IPS-15b (cell line): ENCODE data around the gene COL24A1.

Source experiments
- H3K27me3 ChIP-seq: one replicate; pipeline ENCODE4 v1.6.1; 2013; ENCODE audit warnings: low read length; ENCODE audit not compliant: control insufficient read depth, insufficient read depth
- H3K36me3 ChIP-seq: one replicate; pipeline ENCODE4 v1.6.1; 2013; ENCODE audit warnings: low read length; ENCODE audit not compliant: control insufficient read depth, insufficient read depth
- H3K4me1 ChIP-seq: one replicate; pipeline ENCODE4 v1.6.1; 2013; ENCODE audit warnings: mild to moderate bottlenecking, low read length; ENCODE audit not compliant: control insufficient read depth, insufficient read depth
- H3K4me3 ChIP-seq: one replicate; pipeline ENCODE4 v1.5.1; 2013; ENCODE audit warnings: low read depth, low read length
- H3K9ac ChIP-seq: one replicate; pipeline ENCODE4 v1.6.1; 2013; ENCODE audit warnings: low read depth, mild to moderate bottlenecking, low read length
- H3K9me3 ChIP-seq: one replicate; pipeline ENCODE4 v1.6.1; 2013; ENCODE audit warnings: mild to moderate bottlenecking, low read length; ENCODE audit not compliant: control insufficient read depth, insufficient read depth

The COL24A1 gene

DNA sequence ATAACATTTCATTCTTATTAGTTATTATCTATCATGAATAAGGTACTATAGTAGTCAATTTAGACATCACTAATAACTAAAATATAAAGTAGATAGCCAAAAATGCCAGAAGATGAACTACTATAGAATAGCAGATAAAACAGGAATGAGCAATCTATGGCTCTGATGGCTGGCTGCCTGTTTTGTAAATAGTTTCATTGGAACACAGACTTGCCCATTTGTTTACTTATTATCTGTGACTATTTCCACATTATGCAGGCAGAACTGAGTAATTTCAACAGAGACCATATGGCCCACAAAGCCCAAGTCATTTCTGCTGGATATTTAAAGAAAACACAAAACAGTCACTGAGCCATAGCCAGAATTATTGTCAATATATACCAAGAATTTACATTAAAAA is 222.1 kb downstream of the COL24A1 start:
- no peak overlapping the region for H3K4me3 ChIP-seq
- H3K27me3 ChIP-seq, result no peaks in the 10 kb centered on the region
- H3K4me1 ChIP-seq, result no peaks in the 10 kb centered on the region
- H3K9ac ChIP-seq, result no peak overlapping the region
- no peaks in the 10 kb centered on the region for H3K9me3 ChIP-seq
- no peaks in the 10 kb centered on the region for H3K36me3 ChIP-seq

GRCh38 chr1:85933961-85934360 is 222.6 kb downstream of the COL24A1 start:
- H3K9me3 ChIP-seq, result no peaks in the 10 kb centered on the region
- H3K36me3 ChIP-seq, result no peaks in the 10 kb centered on the region
- no peak overlapping the region for H3K4me3 ChIP-seq
- no peaks in the 10 kb centered on the region for H3K4me1 ChIP-seq
- H3K9ac ChIP-seq, result no peak overlapping the region
- no peaks in the 10 kb centered on the region for H3K27me3 ChIP-seq

DNA sequence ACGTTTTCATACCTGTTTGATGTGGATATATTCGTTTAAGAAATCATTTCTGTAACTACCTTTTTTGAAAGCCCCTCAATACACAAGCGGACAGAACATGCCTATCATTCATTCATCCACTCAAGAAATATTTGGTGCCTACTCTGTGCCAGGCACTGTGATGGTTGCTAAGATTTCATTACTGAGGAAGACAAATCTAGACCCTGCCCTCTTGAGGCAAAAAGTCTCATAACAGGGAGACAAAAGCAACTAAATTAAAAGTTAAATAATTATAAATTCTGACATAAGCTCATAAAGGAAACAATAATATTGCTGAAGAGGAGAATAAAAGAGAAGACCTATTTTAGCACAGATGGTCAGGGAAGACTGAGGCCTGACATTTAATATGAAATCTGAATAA is 244.8 kb downstream of the COL24A1 start:
- Histone ChIP-seq H3K9me3 (no peaks in the 10 kb centered on the region), H3K9ac (no peak overlapping the region)

DNA sequence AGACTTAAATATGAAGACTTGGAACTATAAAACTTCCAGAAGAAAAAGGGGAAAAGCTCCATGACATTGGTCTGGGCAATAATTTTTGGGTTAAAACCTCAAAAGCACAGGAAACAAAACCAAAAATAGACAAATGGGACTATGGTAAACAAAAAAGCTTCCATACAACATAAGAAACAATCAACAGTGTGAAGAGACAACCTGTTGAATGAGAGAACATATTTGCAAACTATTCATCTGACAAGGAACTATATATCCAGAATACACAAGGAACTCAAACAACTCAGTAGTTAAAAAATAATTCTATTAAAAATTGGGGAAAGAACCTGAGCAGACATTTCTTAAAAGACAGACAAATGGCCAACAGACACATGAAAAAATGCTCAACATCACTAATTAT is 255.7 kb downstream of the COL24A1 start:
- Histone ChIP-seq H3K36me3 (no peaks in the 10 kb centered on the region), H3K9ac (no peak overlapping the region), H3K4me3 (no peak overlapping the region), H3K9me3 (no peaks in the 10 kb centered on the region), H3K27me3 (no peaks in the 10 kb centered on the region), H3K4me1 (no peaks in the 10 kb centered on the region)

More for the DNA sequence above, 244.8 kb downstream of the COL24A1 start:
- Histone ChIP-seq H3K36me3 (no peaks in the 10 kb centered on the region), H3K27me3 (no peaks in the 10 kb centered on the region), H3K4me3 (no peak overlapping the region), H3K4me1 (no peaks in the 10 kb centered on the region)

GRCh38 chr1:85898861-85899260 is 257.7 kb downstream of the COL24A1 start:
- no peaks in the 10 kb centered on the region for H3K27me3 ChIP-seq
- H3K4me3 ChIP-seq, result no peak overlapping the region
- H3K36me3 ChIP-seq, result no peaks in the 10 kb centered on the region
- H3K9me3 ChIP-seq, result no peaks in the 10 kb centered on the region
- H3K4me1 ChIP-seq, result no peaks in the 10 kb centered on the region
- no peak overlapping the region for H3K9ac ChIP-seq

- Histone ChIP-seq H3K36me3 (no peaks in the 10 kb centered on the region), H3K9me3 (no peaks in the 10 kb centered on the region), H3K27me3 (no peaks in the 10 kb centered on the region), H3K4me1 (no peaks in the 10 kb centered on the region), H3K9ac (no peak overlapping the region), H3K4me3 (no peak overlapping the region)
Observed at GRCh38 chr1:85894651-85895050, 261.9 kb downstream of the COL24A1 start.

GRCh38 chr1:85892366-85892765 is 264.2 kb downstream of the COL24A1 start:
- no peaks in the 10 kb centered on the region for H3K27me3 ChIP-seq
- H3K36me3 ChIP-seq, result no peaks in the 10 kb centered on the region
- no peaks in the 10 kb centered on the region for H3K9me3 ChIP-seq
- H3K4me3 ChIP-seq, result no peak overlapping the region
- H3K4me1 ChIP-seq, result no peaks in the 10 kb centered on the region
- no peak overlapping the region for H3K9ac ChIP-seq

- Histone ChIP-seq H3K36me3 (no peaks in the 10 kb centered on the region), H3K4me3 (no peak overlapping the region), H3K9me3 (no peaks in the 10 kb centered on the region), H3K9ac (no peak overlapping the region), H3K4me1 (peaks cover under 1% of the 10 kb centered on the region), H3K27me3 (no peaks in the 10 kb centered on the region)
Observed at GRCh38 chr1:85889870-85890269, 266.7 kb downstream of the COL24A1 start.

DNA sequence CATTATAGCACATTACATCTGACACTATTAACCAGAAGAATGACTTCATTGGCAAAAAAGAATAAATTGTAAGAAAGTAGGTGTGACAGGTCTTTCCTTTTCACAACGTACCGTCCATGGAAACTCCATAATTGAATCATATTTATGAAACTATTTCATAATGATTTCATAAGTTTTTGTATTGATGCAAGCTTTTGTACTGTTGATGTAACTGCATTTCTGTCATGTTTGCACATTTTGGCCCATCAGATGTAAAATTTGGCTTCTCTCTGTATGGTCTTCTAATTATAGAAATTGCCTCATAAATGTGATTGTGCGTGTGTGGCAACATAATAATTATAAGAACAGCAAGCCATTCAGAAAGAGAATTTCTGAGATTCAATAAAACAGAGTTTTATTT is 267.7 kb downstream of the COL24A1 start:
- Histone ChIP-seq H3K9ac (no peak overlapping the region), H3K9me3 (no peaks in the 10 kb centered on the region)

GRCh38 chr1:85884372-85885035 is 272.1 kb downstream of the COL24A1 start:
- H3K36me3 ChIP-seq, result no peaks in the 10 kb centered on the region
- no peak overlapping the region for H3K9ac ChIP-seq
- H3K27me3 ChIP-seq, result no peaks in the 10 kb centered on the region
- peaks cover 2% of the 10 kb centered on the region for H3K4me1 ChIP-seq
- no peak overlapping the region for H3K4me3 ChIP-seq
- H3K9me3 ChIP-seq, result no peaks in the 10 kb centered on the region

More for the DNA sequence above, 267.7 kb downstream of the COL24A1 start:
- Histone ChIP-seq H3K27me3 (no peaks in the 10 kb centered on the region), H3K4me3 (no peak overlapping the region), H3K36me3 (no peaks in the 10 kb centered on the region), H3K4me1 (peaks cover 2% of the 10 kb centered on the region)

- no peak overlapping the region for H3K9ac ChIP-seq
- H3K36me3 ChIP-seq, result no peaks in the 10 kb centered on the region
- no peaks in the 10 kb centered on the region for H3K27me3 ChIP-seq
- no peaks in the 10 kb centered on the region for H3K4me1 ChIP-seq
- no peak overlapping the region for H3K4me3 ChIP-seq
- H3K9me3 ChIP-seq, result no peaks in the 10 kb centered on the region
Observed at GRCh38 chr1:85867189-85867588, 289.4 kb downstream of the COL24A1 start.

- H3K4me3 ChIP-seq, result no peak overlapping the region
- H3K9ac ChIP-seq, result no peak overlapping the region
- H3K27me3 ChIP-seq, result no peaks in the 10 kb centered on the region
- no peaks in the 10 kb centered on the region for H3K4me1 ChIP-seq
- H3K9me3 ChIP-seq, result no peaks in the 10 kb centered on the region
- H3K36me3 ChIP-seq, result no peaks in the 10 kb centered on the region
Observed at GRCh38 chr1:85865213-85865612, 291.4 kb downstream of the COL24A1 start.
